ENCODE results near the gene PEMT.

PEMT gene

GRCh38 chr17:17494499-17494869 is 97.0 kb downstream of the PEMT start:
- H3K4me3 ChIP-seq (ENCODE audit: low read length) = peak overlapping the region; percentile 17; the same call in 1 of the 2 replicates
- H4K20me1 ChIP-seq (ENCODE audit: insufficient read depth, low read length) = no peaks in the 10 kb centered on the region
- no peaks in the 10 kb centered on the region for H3K9me2 ChIP-seq (replicated peaks; ENCODE audit: insufficient read depth, low read length)
- H3K79me2 ChIP-seq (ENCODE audit: low read length) = no peaks in the 10 kb centered on the region
- no peak overlapping the region for H3K27ac ChIP-seq (ENCODE audit: low read length)
- H3K9ac ChIP-seq (ENCODE audit: low read length) = no peak overlapping the region
- peak; percentile 35 for DNase-seq
- H3K4me2 ChIP-seq (ENCODE audit: low read depth, low read length) = peak overlapping the region; percentile 100; the same call in 1 of the 2 replicates
- H3K27me3 ChIP-seq (replicated peaks; ENCODE audit: insufficient read depth, low read length) = peaks cover 6% of the 10 kb centered on the region
- peaks cover 14% of the 10 kb centered on the region; the same call in 1 of the 2 replicates for H3F3A ChIP-seq (ENCODE audit: insufficient read depth, low read length)
- TF ChIP-seq EZH2phosphoT487 (IDR thresholded peaks at IDR 0.05; ENCODE audit: low read length) = no peak
- no peak for TF ChIP-seq CTCF (IDR thresholded peaks at IDR 0.05; ENCODE audit: low read length)
- no peak for TF ChIP-seq EZH2 (optimal IDR thresholded peaks at IDR 0.05; ENCODE audit: low read depth, low read length)
- H3K9me3 ChIP-seq (replicated peaks; ENCODE audit: insufficient read depth, low read length) = no peaks in the 10 kb centered on the region
- H2AFZ ChIP-seq (ENCODE audit: low read length) = no peak overlapping the region
- H3K36me3 ChIP-seq (replicated peaks; ENCODE audit: insufficient read depth, low read length) = no peaks in the 10 kb centered on the region
- peaks cover 12% of the 10 kb centered on the region; the same call in 1 of the 2 replicates for H3K4me1 ChIP-seq (ENCODE audit: low read length)

- Histone ChIP-seq H4K20me1 (ENCODE audit: insufficient read depth, low read length) (no peaks in the 10 kb centered on the region), H3K9me2 (replicated peaks; ENCODE audit: insufficient read depth, low read length) (no peaks in the 10 kb centered on the region), H3K4me2 (ENCODE audit: low read depth, low read length) (no peak overlapping the region), H3K27ac (ENCODE audit: low read length) (no peak overlapping the region), H3K4me3 (ENCODE audit: low read length) (no peak overlapping the region), H3F3A (ENCODE audit: insufficient read depth, low read length) (peaks cover 14% of the 10 kb centered on the region; the same call in 1 of the 2 replicates), H3K36me3 (replicated peaks; ENCODE audit: insufficient read depth, low read length) (no peaks in the 10 kb centered on the region), H3K79me2 (ENCODE audit: low read length) (no peaks in the 10 kb centered on the region), H2AFZ (ENCODE audit: low read length) (no peak overlapping the region), H3K4me1 (ENCODE audit: low read length) (peaks cover 12% of the 10 kb centered on the region; the same call in 1 of the 2 replicates), H3K9ac (ENCODE audit: low read length) (no peak overlapping the region), H3K9me3 (replicated peaks; ENCODE audit: insufficient read depth, low read length) (no peaks in the 10 kb centered on the region), H3K27me3 (replicated peaks; ENCODE audit: insufficient read depth, low read length) (peaks cover 6% of the 10 kb centered on the region; the same call in 1 of the 2 replicates)
- no peak for DNase-seq
- TF ChIP-seq EZH2 (optimal IDR thresholded peaks at IDR 0.05; ENCODE audit: low read depth, low read length) (no peak), CTCF (IDR thresholded peaks at IDR 0.05; ENCODE audit: low read length) (no peak), EZH2phosphoT487 (IDR thresholded peaks at IDR 0.05; ENCODE audit: low read length) (no peak)
Observed at GRCh38 chr17:17493986-17494466, 97.5 kb downstream of the PEMT start.

GRCh38 chr17:17493249-17493985 is 98.1 kb downstream of the PEMT start:
- Histone ChIP-seq H3F3A (ENCODE audit: insufficient read depth, low read length) (peaks cover 14% of the 10 kb centered on the region; the same call in 1 of the 2 replicates), H3K27me3 (replicated peaks; ENCODE audit: insufficient read depth, low read length) (peaks cover 3% of the 10 kb centered on the region; the same call in 1 of the 2 replicates), H3K9me2 (replicated peaks; ENCODE audit: insufficient read depth, low read length) (no peaks in the 10 kb centered on the region), H3K36me3 (replicated peaks; ENCODE audit: insufficient read depth, low read length) (no peaks in the 10 kb centered on the region), H3K9ac (ENCODE audit: low read length) (no peak overlapping the region), H3K27ac (ENCODE audit: low read length) (no peak overlapping the region), H4K20me1 (ENCODE audit: insufficient read depth, low read length) (no peaks in the 10 kb centered on the region), H3K9me3 (replicated peaks; ENCODE audit: insufficient read depth, low read length) (no peaks in the 10 kb centered on the region), H3K4me1 (ENCODE audit: low read length) (peaks cover 12% of the 10 kb centered on the region; the same call in 1 of the 2 replicates), H3K79me2 (ENCODE audit: low read length) (no peaks in the 10 kb centered on the region), H3K4me3 (ENCODE audit: low read length) (no peak overlapping the region), H3K4me2 (ENCODE audit: low read depth, low read length) (no peak overlapping the region), H2AFZ (ENCODE audit: low read length) (no peak overlapping the region)
- no peak for DNase-seq
- no peak for TF ChIP-seq EZH2 (optimal IDR thresholded peaks at IDR 0.05; ENCODE audit: low read depth, low read length)
- no peak for TF ChIP-seq CTCF (IDR thresholded peaks at IDR 0.05; ENCODE audit: low read length)
- TF ChIP-seq EZH2phosphoT487 (IDR thresholded peaks at IDR 0.05; ENCODE audit: low read length) = no peak

Measured in MM.1S (cell line).